Heart right ventricle (tissue), 16 donors: Measurements from ENCODE around the gene TUBE1. TPM values are rescaled to one million over a fixed set of nuclear protein-coding genes. Genes with fewer than 3 reads are reported as not detected.
A peak's percentile ranks its signal among the peaks of the same experiment; 100 is the strongest.

Source experiments
- ATAC-seq, 8 donors: fragments of 200-7000 bp; cut with Tn5 transposase; one replicate each; pipeline ENCODE4 v1.9.1; 2020; ENCODE audit warnings: mild to moderate bottlenecking in 8 of 8, moderate library complexity in 8 of 8, moderate number of reproducible peaks in 1 of 8
- DNase-seq, 2 donors: peaks; one replicate each; pipeline ENCODE4 v3.0.0-alpha.2; 2020
- H3K27ac ChIP-seq, 10 donors: fragments of 200-600 bp; sonication (generic) in 2 of 10; one replicate each; pipeline versions ENCODE4 v1.5.0 to v1.8.0; 2020 to 2022; ENCODE audit warnings: mild to moderate bottlenecking in 3 of 10
- H3K27me3 ChIP-seq, 7 donors: fragments of 200-600 bp; one replicate each; pipeline ENCODE4 v1.8.0; 2021 to 2022; ENCODE audit warnings: mild to moderate bottlenecking in 2 of 7
- H3K36me3 ChIP-seq, 9 donors: fragments of 200-600 bp; sonication (generic) in 1 of 9; one replicate each; pipeline versions ENCODE4 v1.5.0 to v1.8.0; 2020 to 2022; ENCODE audit warnings: mild to moderate bottlenecking in 2 of 9
- H3K4me1 ChIP-seq, 9 donors: fragments of 200-600 bp; sonication (generic) in 1 of 9; one replicate each; pipeline versions ENCODE4 v1.5.0 to v1.8.0; 2020 to 2022; ENCODE audit warnings: mild to moderate bottlenecking in 4 of 9
- H3K4me3 ChIP-seq, 10 donors: fragments of 200-600 bp; sonication (generic) in 2 of 10; one replicate each; pipeline versions ENCODE4 v1.5.0 to v1.8.0; 2020 to 2022; ENCODE audit warnings: mild to moderate bottlenecking in 7 of 10, moderate library complexity in 2 of 10
- H3K9me3 ChIP-seq, 11 donors: fragments of 200-600 bp in 10 of 11; sonication (generic) in 2 of 11; one replicate each; pipeline versions ENCODE4 v1.5.0 to v1.8.0; 2013 to 2022; ENCODE audit warnings: mild to moderate bottlenecking in 2 of 11, control low read depth in 1 of 11, moderate library complexity in 1 of 11
- WGBS, 2 donors: extraction: QIAGEN DNeasy Blood & Tissue Kit; methylation state at CpG; one replicate each; pipeline ENCODE4 v1.1.7; 2013; ENCODE audit warnings: inconsistent platforms in 1 of 2; 5-methylcytosine and 5-hydroxymethylcytosine counted together
- intact Hi-C, 10 donors: fragments of 100-400 bp; cut with DNase I; formaldehyde crosslinking; loops; one replicate each; pipeline versions ENCODE4 v1.11.1 to v1.14.2; 2022
- polyA plus RNA-seq, 2 donors: library from polyadenylated mRNA; stranded (reverse); fragments of 200-250 nt; gene quantifications; one replicate each; pipeline ENCODE4 v1.2.3, GENCODE V29; 2013
- total RNA-seq, 10 donors: library from RNA; stranded (reverse); fragmentation: NEBNext Ultra II Directional in 3 of 10; extraction: Animal tissue kit (Norgen Biotek cat#: 25700) in 3 of 10; gene quantifications; one replicate each; pipeline versions ENCODE4 v1.2.1 to v1.2.4, GENCODE V29; 2021 to 2023
- TF ChIP-seq, protein P1 (sequence below), 9 donors: fragments of 200-600 bp; sonication (generic) in 2 of 9; IDR thresholded peaks; one replicate each; pipeline versions ENCODE4 v1.5.0 to v1.8.0; 2021 to 2022; ENCODE audit warnings: antibody characterized with exemption in 9 of 9, mild to moderate bottlenecking in 5 of 9, moderate library complexity in 1 of 9
- donor health status: Arrhythmogenic right ventricular cardiomyopathy.
- donor health status: ischemic (EF 13 %, LVEDD 7.1; RV severe dilation, severe dysfunction).
- donor health status: healthy with polysubstance abuse.
- donor health status: DM: no; HTN: yes; CAD: no.
- donor health status: DM: no; HTN: no; CAD: no.
- donor health status: ischemic (EF 25% LVEDD 6.9; RV normal size, moderate dysfunction).
- donor health status: ischemic (EF 25% LVEDD 5.7; RV mildly dilated, moderate dysfunction).
- donor health status: healthy.
- donor health status: DM: yes; HTN: yes; CAD: no.
- donor health status: Ischemic cardiomyopathy.
- donor health status: ischemic (EF 35%, LVEDD 5.7; RV mildly dilated, moderate dysfunction).
- donor health status: nonischemic (EF 11% LVEDD 7.7; RV severe dilation, severe dysfunction).
- donor health status: DM: yes; HTN: yes; CAD: no.
- donor health status: PGD.
- donor health status: ischemic (EF 29% LVEDD 5.4; RV normal size, mild dysfunction).
- donor health status: nonischemic (EF 23%, LVEDD 6.1; RV moderate dilation, normal function).

Gene TUBE1
- total and polyA plus RNA-seq, 12 donors: 9.0 to 43.5 (median 22.6) TPM

DNA sequence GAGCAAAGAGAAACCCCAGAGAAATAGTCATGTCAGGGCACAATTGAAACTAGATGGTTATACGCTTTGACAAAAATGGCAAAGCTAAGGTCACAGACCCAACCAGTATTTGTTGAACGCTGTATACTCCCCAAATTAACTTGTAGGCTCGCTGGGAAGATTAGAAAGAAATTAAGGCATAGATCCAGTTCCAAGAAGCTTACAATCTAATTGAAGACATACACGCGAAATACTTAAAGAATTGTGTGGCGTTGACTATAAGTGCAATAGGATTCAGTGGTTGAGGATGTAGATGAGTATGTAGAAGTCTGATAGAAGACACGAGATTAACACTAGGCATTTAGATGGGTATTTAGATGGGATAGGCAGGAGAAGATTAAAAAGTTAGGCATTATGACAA, 634 bp upstream of the TUBE1 start:
- H3K4me3 ChIP-seq: peak overlapping the region; percentile 63 to 88 (median 78)
- no peak for ATAC-seq
- TF ChIP-seq, protein P1, sequence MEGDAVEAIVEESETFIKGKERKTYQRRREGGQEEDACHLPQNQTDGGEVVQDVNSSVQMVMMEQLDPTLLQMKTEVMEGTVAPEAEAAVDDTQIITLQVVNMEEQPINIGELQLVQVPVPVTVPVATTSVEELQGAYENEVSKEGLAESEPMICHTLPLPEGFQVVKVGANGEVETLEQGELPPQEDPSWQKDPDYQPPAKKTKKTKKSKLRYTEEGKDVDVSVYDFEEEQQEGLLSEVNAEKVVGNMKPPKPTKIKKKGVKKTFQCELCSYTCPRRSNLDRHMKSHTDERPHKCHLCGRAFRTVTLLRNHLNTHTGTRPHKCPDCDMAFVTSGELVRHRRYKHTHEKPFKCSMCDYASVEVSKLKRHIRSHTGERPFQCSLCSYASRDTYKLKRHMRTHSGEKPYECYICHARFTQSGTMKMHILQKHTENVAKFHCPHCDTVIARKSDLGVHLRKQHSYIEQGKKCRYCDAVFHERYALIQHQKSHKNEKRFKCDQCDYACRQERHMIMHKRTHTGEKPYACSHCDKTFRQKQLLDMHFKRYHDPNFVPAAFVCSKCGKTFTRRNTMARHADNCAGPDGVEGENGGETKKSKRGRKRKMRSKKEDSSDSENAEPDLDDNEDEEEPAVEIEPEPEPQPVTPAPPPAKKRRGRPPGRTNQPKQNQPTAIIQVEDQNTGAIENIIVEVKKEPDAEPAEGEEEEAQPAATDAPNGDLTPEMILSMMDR (IDR thresholded peaks at IDR 0.05): no peak
- H3K9me3 ChIP-seq: no peaks in the 10 kb centered on the region
- H3K4me1 ChIP-seq: peaks cover 0 to 34% (median 28%) of the 10 kb centered on the region in 9 donors
- intact Hi-C loops: no loop called here
- H3K27me3 ChIP-seq: no peaks in the 10 kb centered on the region
- DNase-seq: no peak
- peaks cover 0 to 27% (median 9%) of the 10 kb centered on the region in 9 donors for H3K36me3 ChIP-seq
- H3K27ac ChIP-seq: peak overlapping the region; percentile 55 to 91 (median 86)
- WGBS, 2 donors: 16 to 24% methylated on average over 7 of the region's 7 CpGs

DNA sequence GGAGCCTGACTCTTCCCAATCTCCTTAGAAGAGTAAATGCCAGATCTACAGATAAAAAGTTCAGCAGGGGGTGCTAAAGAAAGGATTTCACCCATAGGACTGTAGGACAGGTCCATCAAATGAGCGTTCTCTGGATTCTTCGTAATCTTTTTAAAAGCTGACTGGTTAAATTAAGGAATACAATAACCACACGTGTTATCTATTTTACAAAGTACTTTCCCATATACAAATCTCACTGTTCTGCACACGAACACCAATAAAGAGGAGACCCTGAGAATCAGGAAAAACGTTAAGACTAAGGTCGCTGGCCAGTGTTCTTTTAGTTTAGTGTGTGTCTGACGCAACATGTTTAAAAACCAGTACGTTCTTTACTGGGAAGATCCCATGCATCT, 542 bp downstream of the TUBE1 start:
- intact Hi-C loops: no loop called here
- peaks cover 0 to 34% (median 28%) of the 10 kb centered on the region in 9 donors for H3K4me1 ChIP-seq
- H3K36me3 ChIP-seq: peaks cover 0 to 38% (median 9%) of the 10 kb centered on the region in 9 donors
- peak in 7 of 8 donors; percentile 17 to 54 (median 30) for ATAC-seq
- no peak for DNase-seq
- no peaks in the 10 kb centered on the region for H3K27me3 ChIP-seq
- H3K4me3 ChIP-seq: peak overlapping the region; percentile 63 to 88 (median 78)
- 0 to 1% methylated on average over 8 of the region's 8 CpGs for WGBS, 2 donors
- TF ChIP-seq, protein P1 (IDR thresholded peaks at IDR 0.05): peak in 4 of 9 donors; percentile 25 to 37 (median 34)
- H3K27ac ChIP-seq: peak overlapping the region; percentile 55 to 91 (median 86)
- no peaks in the 10 kb centered on the region for H3K9me3 ChIP-seq

DNA sequence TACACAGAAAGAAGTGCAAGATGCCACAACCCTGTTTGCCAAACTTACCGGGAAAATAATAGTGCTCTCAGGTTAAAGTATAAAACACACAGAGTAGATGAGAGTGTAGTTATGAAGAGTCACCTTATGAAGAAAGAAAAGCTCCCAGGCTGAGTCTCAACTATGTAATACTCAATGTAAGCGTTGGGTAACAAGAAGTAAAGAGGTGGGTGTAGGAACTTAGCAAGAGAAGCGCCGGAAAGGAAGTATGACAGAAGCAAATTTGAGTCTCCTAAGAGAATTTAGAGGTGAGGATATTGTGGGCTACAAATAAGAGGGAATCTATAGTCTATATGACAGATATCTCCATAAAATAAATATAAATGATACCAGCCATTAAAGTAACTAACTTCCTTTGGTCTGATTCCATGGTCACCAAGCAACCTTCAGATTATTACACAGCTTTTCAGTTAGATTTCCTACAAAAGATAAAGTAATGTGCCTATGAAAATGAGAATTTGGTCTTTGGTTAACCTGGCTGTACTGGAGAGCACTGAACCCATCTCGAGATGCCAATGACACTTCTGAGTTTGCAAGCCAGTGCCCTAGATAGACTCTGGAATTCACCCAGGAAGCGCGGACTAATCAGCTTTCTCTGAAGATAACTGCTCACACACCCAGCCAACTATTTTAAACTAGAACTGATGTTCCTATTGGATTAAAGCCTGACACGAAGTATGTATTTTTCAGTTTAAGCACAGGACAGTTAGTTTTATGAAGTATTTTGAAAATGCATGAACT, 1.8 kb downstream of the TUBE1 start:
- Histone ChIP-seq H3K4me3 (peak overlapping the region in 6 of 10 donors; percentile 76 to 83 (median 80)), H3K36me3 (peaks cover 0 to 51% (median 9%) of the 10 kb centered on the region in 9 donors), H3K27me3 (no peaks in the 10 kb centered on the region), H3K4me1 (peaks cover 0 to 34% (median 27%) of the 10 kb centered on the region in 9 donors), H3K27ac (peak overlapping the region in 6 of 10 donors; percentile 32 to 91 (median 88)), H3K9me3 (no peaks in the 10 kb centered on the region)
- ATAC-seq (peak in 5 of 8 donors; percentile 41 to 59 (median 45)), DNase-seq (peak in 1 of 2 donors; percentile 58)
- intact Hi-C loops: no loop called here
- 66 to 69% methylated on average over 8 of the region's 8 CpGs for WGBS, 2 donors
- TF ChIP-seq, protein P1 (IDR thresholded peaks at IDR 0.05): no peak

DNA sequence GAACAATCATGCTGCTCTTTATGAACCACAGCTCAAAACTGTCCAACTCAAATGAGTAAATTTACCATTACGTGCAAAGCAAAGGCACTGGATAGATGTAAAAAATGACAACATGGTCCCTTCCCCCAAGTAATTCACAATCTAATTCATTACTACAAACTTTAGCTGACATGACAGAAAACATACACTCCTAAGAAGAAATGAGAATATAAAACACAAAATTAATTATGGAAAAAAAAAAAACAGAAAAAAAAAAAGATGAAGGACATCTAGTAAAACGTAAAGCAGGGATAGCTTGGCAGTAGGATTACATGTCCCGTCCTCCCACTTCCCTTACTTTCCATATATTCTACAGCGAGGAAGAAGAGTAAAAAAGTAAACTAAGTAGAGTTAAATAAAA, 5.7 kb downstream of the TUBE1 start:
- intact Hi-C loops: loop anchor here in 1 of 10 donors (5.0 kb wide), 1 partner anchor 66 kb away; no protein-coding TSS in a partner anchor
- H3K4me3 ChIP-seq: no peak overlapping the region
- 93 to 94% methylated on average over 4 of the region's 4 CpGs for WGBS, 2 donors
- H3K27ac ChIP-seq: no peak overlapping the region
- no peak for ATAC-seq
- H3K36me3 ChIP-seq: peaks cover 0 to 90% (median 19%) of the 10 kb centered on the region in 9 donors
- TF ChIP-seq, protein P1 (IDR thresholded peaks at IDR 0.05): no peak
- DNase-seq: no peak
- H3K27me3 ChIP-seq: no peaks in the 10 kb centered on the region
- peaks cover 0 to 22% (median 15%) of the 10 kb centered on the region in 9 donors for H3K4me1 ChIP-seq
- no peaks in the 10 kb centered on the region for H3K9me3 ChIP-seq
